Muscle of leg (tissue), 11 donors: ENCODE results near the gene SLCO2B1. TPM values are rescaled to one million over a fixed set of nuclear protein-coding genes. Genes with fewer than 3 reads are reported as not detected.
A peak's percentile ranks its signal among the peaks of the same experiment; 100 is the strongest.

ENCODE experiments used
- DNase-seq: peaks from one replicate; pipeline ENCODE4 v3.0.0; 2013
- H3K27ac ChIP-seq: one replicate; pipeline ENCODE4 v1.5.1; 2013; ENCODE audit warnings: mild to moderate bottlenecking, low read length, control low read depth
- H3K27me3 ChIP-seq: one replicate; pipeline ENCODE4 v1.6.1; 2013; ENCODE audit warnings: low read length; ENCODE audit not compliant: control insufficient read depth, insufficient read depth
- H3K36me3 ChIP-seq: one replicate; pipeline ENCODE4 v1.6.1; 2013; ENCODE audit warnings: low read length; ENCODE audit not compliant: control insufficient read depth, insufficient read depth
- H3K4me1 ChIP-seq: one replicate; pipeline ENCODE4 v1.6.1; 2013; ENCODE audit warnings: low read length; ENCODE audit not compliant: control insufficient read depth, insufficient read depth
- H3K4me3 ChIP-seq: one replicate; pipeline ENCODE4 v1.5.1; 2013; ENCODE audit warnings: low read length, control low read depth
- H3K9me3 ChIP-seq: replicated peaks from 2 replicates; pipeline ENCODE4 v1.6.1; 2013; ENCODE audit warnings: low read depth, low read length; ENCODE audit not compliant: control insufficient read depth
- WGBS: methylation state at CpG from one replicate; pipeline ENCODE4 v1.1.5; 2013; ENCODE audit warnings: missing lambda C conversion rate; ENCODE audit not compliant: insufficient coverage; 5-methylcytosine and 5-hydroxymethylcytosine counted together
- polyA plus RNA-seq, 8 donors: library from polyadenylated mRNA; unstranded; fragments of 120-200 nt; gene quantifications; one replicate each; pipeline versions ENCODE4 v1.2.1 to v1.2.3, GENCODE V29; 2013; ENCODE audit warnings: inconsistent platforms in 1 of 8, low replicate concordance in 1 of 8; ENCODE audit not compliant: insufficient read length in 8 of 8, insufficient read depth in 1 of 8
- total RNA-seq: library from RNA; stranded (reverse); fragments of 120-200 nt; gene quantifications from one replicate; pipeline ENCODE4 v1.2.4, GENCODE V29; 2013

Gene SLCO2B1
- total and polyA plus RNA-seq, 9 donors: 8.2 to 19.3 (median 12.7) TPM

DNA sequence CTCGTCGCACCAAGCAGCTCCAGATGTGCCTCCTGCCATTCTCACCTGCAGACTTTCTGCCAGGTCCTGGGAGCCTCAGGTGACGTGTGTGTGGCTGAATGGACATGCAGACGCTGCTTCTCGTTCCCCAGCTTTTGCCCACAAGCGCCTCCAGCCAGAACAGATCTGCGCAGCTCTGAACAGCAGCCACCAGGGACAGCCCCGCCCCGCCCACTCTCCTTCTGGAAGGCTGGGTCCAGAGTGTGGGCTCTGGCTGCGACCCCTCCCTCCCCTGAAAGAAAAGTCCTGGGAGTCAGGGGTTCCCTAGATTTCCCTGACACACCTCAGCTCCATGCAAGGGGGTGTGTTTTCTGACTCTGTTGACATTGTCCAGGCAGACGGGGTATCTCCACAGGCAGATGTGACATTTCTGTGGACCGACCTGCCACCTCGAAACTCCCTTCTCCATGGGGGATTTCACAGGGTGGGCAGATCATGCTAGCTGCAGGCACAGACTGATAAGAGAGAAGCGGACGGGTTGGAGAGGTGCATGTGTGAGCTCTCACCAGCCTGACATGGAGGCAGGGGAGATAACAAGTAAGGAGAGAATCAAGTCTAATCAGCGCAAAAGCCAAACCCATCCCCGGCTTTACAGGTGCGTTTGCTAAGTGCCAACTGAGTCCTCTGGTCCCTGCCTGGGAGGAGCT is 19.8 kb downstream of the SLCO2B1 start:
- DNase-seq: no peak
- Histone ChIP-seq H3K27me3 (no peaks in the 10 kb centered on the region), H3K4me3 (no peak overlapping the region), H3K27ac (no peak overlapping the region), H3K9me3 (no peaks in the 10 kb centered on the region), H3K36me3 (peaks cover 7% of the 10 kb centered on the region), H3K4me1 (peaks cover 30% of the 10 kb centered on the region)
- 48% methylated on average over 9 of the region's 18 CpGs for WGBS

DNA sequence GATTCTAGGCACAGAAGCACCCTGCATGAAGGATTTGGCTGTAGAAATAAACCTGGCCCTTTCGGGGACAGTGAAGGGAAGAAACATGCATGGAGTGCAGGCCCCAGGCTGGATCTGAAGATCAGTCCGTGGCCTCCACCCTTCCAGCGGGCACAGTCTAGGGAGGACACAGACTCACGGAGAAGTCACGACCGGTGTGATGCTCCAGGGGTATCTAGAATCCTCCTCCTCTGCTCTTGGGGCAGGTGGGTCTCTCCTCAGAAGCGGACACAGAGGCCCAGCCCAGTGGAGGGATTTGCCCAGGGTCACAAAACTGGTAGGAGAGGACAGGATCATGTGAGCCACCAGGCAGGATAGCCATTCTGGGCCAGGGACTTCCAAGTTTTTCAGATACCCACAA is 22.4 kb downstream of the SLCO2B1 start:
- H3K4me1 ChIP-seq: peaks cover 31% of the 10 kb centered on the region
- 97% methylated on average over 6 of the region's 7 CpGs for WGBS
- H3K4me3 ChIP-seq: no peak overlapping the region
- no peaks in the 10 kb centered on the region for H3K9me3 ChIP-seq
- no peaks in the 10 kb centered on the region for H3K27me3 ChIP-seq
- H3K36me3 ChIP-seq: peaks cover 9% of the 10 kb centered on the region
- DNase-seq: no peak
- H3K27ac ChIP-seq: no peak overlapping the region

DNA sequence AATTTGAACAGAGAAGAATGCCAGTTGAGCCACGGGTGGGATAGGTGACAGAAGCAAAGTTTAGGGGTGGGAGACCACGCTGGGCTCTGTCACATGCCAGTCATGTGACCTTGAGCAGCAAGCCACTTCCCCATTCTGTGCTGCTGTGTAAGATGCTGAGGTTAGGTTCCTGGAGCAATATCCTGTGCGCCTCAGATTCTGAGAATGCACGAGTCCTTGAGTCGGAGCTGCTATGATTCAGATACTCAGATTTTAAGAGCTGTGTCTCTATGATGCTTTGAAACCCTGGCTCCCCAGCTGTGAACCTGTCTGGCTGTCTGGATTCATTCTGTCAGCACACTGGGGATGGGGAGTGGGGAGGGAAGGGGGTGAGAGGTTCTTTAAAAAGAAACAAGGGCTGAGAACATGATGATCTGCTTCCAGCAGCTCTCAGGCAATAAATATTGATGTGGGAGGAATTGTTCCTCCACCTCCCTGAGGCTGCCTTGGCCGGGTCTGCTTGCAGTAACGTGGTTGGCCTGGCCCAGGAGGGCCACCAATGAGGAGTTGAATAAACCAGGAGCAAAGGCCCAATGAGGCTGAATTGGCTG is 24.0 kb downstream of the SLCO2B1 start:
- H3K27ac ChIP-seq: peak overlapping the region; percentile 86

DNA sequence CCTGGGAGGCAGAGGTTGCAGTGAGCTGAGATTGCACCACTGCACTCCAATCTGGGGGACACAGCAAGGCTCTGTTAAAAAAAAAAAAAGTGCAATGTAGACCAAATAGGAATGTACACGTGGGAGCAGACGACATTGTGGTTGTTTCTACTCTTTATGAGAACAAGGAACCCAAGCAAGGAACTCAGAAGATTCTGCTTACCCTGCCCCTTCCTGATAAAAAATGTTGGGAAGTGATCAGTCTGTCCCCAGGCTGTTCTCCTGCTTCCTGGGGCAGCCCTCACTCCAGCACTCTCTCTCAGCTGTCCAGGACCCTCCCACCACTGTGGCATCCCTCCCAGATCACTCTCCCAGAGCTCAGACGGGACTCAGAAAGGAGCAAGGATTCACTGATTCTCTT is 31.8 kb downstream of the SLCO2B1 start:
- Histone ChIP-seq H3K36me3 (no peaks in the 10 kb centered on the region), H3K9me3 (no peaks in the 10 kb centered on the region), H3K4me1 (peaks cover 22% of the 10 kb centered on the region), H3K27ac (peak overlapping the region; percentile 68), H3K4me3 (no peak overlapping the region), H3K27me3 (no peaks in the 10 kb centered on the region)
- peak; percentile 67 for DNase-seq
- no CpG with 5 or more reads among the region's 3 CpGs for WGBS

More for the DNA sequence above, 24.0 kb downstream of the SLCO2B1 start:
- Histone ChIP-seq H3K9me3 (no peaks in the 10 kb centered on the region), H3K4me3 (no peak overlapping the region), H3K27me3 (no peaks in the 10 kb centered on the region), H3K36me3 (peaks cover 9% of the 10 kb centered on the region), H3K4me1 (peaks cover 20% of the 10 kb centered on the region)
- WGBS: 16% methylated on average over 7 of the region's 7 CpGs
- peak; percentile 84 for DNase-seq

DNA sequence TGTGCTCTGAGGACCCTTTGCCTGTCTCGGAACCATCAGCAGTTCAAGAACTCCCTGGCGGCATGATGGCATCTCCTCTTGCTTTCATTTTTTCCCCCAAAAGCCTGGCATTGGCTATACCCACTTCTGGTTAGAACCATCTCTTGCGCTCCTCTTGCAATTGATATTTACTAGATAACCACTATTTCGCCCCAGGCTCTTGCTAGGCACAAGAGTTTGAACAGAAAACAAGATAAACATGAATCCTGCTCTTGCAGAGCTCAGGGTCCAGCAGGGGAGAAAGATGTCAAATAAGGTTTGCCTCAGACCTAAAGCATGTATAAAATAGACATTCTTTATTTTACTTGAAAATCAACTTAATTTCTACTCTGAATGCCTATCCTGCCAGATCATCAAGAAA is 33.1 kb downstream of the SLCO2B1 start:
- peaks cover 25% of the 10 kb centered on the region for H3K4me1 ChIP-seq
- H3K9me3 ChIP-seq: no peaks in the 10 kb centered on the region
- no peak overlapping the region for H3K4me3 ChIP-seq
- WGBS: 100% methylated on average over 2 of the region's 4 CpGs
- H3K27me3 ChIP-seq: no peaks in the 10 kb centered on the region
- no peak overlapping the region for H3K27ac ChIP-seq
- peaks cover 2% of the 10 kb centered on the region for H3K36me3 ChIP-seq
- DNase-seq: no peak

DNA sequence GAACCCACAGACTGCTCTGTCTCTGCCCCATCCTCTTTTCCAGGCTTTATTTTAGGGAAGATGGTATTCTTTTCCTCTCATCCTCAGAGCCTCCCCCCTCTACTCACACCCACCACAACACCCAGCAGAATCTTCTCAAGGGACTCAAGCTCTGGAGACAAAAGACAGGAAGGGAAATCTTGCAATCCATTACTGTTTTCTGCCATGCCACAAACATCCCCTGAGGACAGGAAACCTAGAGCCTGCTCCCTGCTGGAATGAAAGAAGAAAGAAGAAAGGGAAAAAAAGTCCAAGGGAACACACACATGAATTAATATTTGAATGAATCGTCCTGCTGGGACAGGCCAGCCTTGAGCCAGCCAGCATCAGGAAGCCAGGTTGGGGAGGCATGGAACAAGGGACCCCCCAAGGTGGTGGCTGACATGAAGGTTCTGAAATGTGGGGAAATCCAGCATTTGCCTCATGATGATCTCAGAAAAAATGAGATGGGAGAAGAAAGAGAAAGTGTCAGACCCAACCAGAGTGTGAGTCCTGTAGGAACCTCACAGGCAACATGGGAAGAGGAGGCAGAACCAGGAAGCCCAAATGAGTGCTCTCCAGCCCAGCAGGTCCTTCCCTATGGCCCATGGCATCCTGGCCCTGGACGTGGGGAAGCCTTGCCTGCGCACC is 34.0 kb downstream of the SLCO2B1 start:
- H3K9me3 ChIP-seq: no peaks in the 10 kb centered on the region
- no peaks in the 10 kb centered on the region for H3K27me3 ChIP-seq
- H3K4me1 ChIP-seq: peaks cover 32% of the 10 kb centered on the region
- H3K4me3 ChIP-seq: no peak overlapping the region
- WGBS: 78% methylated on average over 1 of the region's 3 CpGs
- H3K36me3 ChIP-seq: peaks cover 2% of the 10 kb centered on the region
- no peak for DNase-seq
- H3K27ac ChIP-seq: no peak overlapping the region

DNA sequence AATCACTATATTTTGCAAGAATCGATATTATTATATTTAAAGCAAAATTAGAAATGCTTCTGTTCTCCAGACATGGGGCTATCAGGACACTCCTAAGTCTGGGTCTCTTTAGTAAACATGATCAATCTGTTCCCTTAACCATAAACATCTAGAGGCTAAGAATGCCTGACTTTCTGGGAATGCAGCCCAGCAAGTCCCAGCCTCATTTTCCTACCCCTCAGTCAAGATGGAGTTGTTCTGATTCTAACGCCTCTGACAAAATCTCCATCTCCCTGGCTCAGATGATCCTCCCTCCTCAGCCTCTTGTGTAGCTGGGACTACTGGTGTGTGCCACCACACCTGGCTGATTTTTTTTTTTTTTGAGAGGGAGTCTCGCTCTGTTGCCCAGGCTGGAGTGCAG is 35.0 kb downstream of the SLCO2B1 start:
- Histone ChIP-seq H3K4me3 (no peak overlapping the region), H3K9me3 (no peaks in the 10 kb centered on the region), H3K27ac (no peak overlapping the region), H3K36me3 (peaks cover 2% of the 10 kb centered on the region), H3K4me1 (peaks cover 41% of the 10 kb centered on the region), H3K27me3 (no peaks in the 10 kb centered on the region)
- no peak for DNase-seq
- no CpG with 5 or more reads among the region's 3 CpGs for WGBS

DNA sequence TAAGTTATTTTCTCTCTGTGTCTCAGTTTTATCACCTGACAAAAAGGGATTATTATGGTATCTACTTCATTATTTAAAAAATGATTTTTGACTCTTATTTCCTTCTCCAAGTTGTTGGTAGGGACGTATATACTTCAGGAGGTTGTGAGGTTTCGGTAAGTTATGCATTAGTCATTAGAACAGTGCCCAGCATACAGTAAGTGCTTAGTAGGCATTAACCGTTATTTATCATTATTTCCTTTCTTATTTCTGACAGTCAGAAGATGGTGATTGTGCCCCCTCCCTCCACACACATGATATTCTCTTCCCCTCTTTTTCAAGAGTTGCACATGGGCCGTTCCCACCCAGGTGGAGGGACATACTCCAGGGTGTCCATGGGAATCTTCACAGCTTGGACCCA is 36.1 kb downstream of the SLCO2B1 start:
- no peak for DNase-seq
- 100% methylated on average over 1 of the region's 4 CpGs for WGBS
- H3K27ac ChIP-seq: no peak overlapping the region
- H3K36me3 ChIP-seq: peaks cover 2% of the 10 kb centered on the region
- no peak overlapping the region for H3K4me3 ChIP-seq
- H3K4me1 ChIP-seq: peaks cover 43% of the 10 kb centered on the region
- no peaks in the 10 kb centered on the region for H3K9me3 ChIP-seq
- no peaks in the 10 kb centered on the region for H3K27me3 ChIP-seq

DNA sequence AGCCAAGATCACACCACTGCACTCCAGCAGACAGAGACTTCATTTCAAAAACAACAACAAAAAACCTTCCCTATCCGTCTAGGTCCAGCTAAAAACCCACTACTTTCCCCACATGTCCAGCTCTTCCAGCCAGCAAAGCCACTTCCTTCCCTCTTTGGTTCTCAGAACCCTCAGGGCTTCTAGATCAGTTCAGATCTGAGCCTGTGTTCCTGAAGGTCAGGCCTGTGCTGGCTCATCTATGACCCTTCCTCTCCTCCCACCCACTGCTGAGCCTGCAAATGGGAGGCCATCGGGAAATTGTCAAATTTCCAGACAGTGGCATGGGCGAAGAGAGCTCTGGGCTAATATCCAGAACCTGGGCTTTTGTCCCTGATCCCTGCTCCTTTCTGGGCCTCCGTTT is 37.8 kb downstream of the SLCO2B1 start:
- WGBS: 89% methylated on average over 4 of the region's 4 CpGs
- H3K27me3 ChIP-seq: no peaks in the 10 kb centered on the region

DNA sequence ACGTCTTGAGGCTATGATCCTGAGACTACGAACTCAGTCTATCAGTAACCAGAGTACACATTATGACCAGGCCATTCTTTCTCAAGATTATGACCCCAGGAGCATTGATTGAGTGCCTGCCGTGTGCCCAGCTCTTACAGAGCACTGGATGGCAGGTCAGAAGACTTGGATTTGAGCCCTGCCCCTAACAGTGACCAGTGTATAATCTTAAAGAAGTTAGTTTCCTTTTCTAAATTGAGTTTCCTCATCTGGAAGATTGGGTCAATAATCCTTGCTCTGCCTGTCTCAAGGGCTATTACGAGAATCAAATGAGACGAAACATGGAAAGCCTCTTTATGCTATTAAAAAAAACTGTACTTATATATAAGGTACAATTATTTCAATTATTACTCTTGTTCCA is 38.2 kb downstream of the SLCO2B1 start:
- H3K27ac ChIP-seq: no peak overlapping the region
- H3K4me1 ChIP-seq: peaks cover 53% of the 10 kb centered on the region
- no peak for DNase-seq

More for the DNA sequence above, 37.8 kb downstream of the SLCO2B1 start:
- H3K36me3 ChIP-seq: peaks cover 2% of the 10 kb centered on the region
- no peak overlapping the region for H3K27ac ChIP-seq
- H3K9me3 ChIP-seq: no peaks in the 10 kb centered on the region
- H3K4me3 ChIP-seq: no peak overlapping the region
- peaks cover 48% of the 10 kb centered on the region for H3K4me1 ChIP-seq
- DNase-seq: peak; percentile 42

More for the DNA sequence above, 38.2 kb downstream of the SLCO2B1 start:
- Histone ChIP-seq H3K36me3 (peaks cover 2% of the 10 kb centered on the region), H3K27me3 (no peaks in the 10 kb centered on the region), H3K9me3 (no peaks in the 10 kb centered on the region), H3K4me3 (no peak overlapping the region)
- 100% methylated on average over 1 of the region's 5 CpGs for WGBS
